Stromal cell of bone marrow (primary cell): ENCODE measurements around the gene SSTR5.

Experiments used
- DNase-seq: peaks from one replicate; pipeline ENCODE4 v3.0.0-alpha.2; 2012; ENCODE audit warnings: low read depth

SSTR5 gene

DNA sequence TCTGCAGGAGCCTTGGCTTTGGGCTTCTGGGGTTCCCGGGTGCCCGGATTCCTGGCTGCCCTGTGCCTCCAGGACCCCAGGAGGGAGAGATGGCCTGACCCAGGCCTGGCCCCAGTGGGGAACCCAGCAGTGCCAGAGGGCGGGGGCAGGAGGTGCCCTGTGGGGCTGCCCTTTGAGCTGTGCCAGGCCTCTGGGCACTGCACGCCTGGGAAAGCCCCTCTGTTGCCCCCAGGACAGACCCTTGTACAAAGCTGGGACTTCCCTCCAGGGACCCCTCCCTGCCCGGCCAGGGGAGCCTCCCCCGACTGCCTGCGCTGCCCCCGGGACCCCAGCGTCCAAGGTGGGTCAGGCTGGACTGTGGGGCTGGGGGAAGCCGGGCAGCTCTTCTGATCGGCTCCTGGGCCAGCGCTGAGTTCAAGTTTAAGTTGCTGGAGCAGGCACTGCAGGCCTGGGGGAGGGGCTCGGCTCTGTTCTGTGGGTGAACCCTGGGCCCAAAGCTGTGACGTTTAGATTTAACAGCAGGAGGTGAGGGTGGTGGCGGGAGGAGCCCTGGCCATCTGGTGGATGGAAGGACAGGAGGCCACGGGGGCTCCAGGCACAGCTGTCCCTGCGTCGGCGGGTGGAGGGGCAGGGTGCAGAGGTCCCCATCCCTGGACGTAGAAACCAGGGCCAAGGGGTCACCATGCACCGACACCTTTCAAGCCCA, 51.1 kb downstream of the SSTR5 start:
- no peak for DNase-seq

DNA sequence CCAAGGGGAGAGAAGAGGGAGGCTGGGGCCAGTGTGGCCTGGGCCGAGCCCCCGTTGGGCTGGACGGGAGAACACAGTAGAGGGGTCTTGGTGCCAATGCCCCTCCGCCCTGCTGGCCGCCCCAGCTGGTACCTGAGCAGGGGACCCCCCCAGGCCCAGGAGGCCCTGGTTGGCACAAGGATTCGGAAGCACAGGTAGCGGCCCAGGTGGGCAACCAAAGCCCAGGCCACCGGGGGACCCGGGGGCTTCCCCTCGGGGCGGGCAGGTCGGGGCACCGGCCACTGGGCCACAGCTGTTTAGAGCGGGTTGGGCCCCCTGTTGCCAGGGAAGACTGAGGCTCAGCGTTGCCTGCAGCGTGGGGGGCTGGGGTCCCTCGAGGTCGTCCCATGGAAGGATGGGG, 51.7 kb downstream of the SSTR5 start:
- no peak for DNase-seq

DNA sequence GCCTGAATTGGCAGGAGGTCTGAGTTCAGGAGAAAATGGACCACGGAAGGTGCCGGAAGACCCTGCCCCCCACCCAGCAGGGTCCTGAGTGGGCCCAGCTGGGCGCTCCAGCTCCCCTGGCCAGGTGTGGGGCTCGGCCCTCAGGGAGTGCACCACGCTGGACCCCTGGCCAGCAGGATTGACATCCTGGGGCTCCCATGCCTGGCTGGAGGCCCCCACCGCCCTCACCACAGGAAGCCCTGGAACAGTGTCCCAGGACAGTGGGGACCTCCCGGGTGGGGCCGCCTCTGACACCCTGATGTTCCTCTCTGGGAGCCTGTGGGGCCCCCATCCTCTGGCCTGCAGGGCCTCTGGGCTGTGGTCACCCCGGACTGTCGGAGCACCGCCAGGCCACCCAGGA, 52.2 kb downstream of the SSTR5 start:
- no peak for DNase-seq

DNA sequence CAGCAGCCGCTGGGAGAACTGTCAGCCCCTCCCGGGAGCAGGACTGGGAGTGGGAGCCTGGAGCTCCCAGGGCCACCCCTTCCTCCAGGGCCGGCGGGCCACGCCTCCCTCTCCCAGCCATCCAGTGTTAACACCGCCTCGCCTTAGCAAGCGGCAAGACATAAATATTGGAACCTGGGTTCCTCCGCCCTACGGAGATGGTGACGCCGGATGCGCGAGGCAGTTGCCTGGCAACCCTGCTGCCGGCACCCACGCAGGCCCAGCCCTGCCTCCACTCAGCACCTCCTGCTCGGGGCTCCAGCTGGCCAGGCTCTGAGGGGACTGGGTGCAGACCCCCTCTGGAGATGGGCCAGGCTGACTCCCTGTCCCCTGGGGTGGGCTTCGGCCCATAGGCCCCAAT, 52.9 kb downstream of the SSTR5 start:
- no peak for DNase-seq

DNA sequence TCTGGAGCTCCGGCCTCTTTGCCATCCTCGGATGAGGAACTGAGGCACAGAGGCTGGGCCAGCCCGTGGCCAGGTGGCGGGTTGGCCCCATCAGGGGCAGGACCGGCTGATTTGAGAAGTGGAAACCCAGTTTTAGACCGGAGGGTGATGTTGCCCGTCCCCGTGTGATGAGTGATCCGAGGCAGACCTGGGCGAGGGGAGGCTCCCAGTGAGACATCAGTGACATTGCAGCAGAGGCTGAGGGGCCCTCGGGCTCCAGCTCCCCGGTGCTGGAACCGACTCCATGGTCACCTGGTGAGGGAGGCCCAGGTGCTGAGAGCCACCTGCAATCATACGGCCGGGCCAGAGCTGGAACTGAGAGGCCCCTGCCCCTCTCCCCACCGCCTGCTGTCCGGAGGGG, 53.5 kb downstream of the SSTR5 start:
- DNase-seq = no peak

DNA sequence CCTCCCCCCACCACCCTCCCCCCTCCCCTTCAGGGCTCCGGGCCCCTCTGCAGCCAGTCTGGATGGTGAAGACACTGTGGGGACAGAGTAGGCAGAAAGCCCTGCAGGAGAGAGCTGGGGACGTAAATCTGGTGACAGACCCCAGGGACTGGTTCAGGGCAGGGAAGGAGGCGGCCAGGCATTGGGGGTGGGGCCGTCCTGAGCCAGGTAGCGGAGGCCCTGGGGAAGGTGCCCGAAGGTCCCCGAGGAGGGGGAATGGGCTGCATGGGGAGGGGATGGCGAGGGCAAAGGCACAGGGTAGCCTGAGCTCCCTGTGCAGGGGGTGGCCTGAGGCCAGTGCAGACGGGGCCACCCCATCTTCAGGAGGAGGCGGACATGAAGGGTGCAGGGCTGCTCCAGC, 54.0 kb downstream of the SSTR5 start:
- no peak for DNase-seq

DNA sequence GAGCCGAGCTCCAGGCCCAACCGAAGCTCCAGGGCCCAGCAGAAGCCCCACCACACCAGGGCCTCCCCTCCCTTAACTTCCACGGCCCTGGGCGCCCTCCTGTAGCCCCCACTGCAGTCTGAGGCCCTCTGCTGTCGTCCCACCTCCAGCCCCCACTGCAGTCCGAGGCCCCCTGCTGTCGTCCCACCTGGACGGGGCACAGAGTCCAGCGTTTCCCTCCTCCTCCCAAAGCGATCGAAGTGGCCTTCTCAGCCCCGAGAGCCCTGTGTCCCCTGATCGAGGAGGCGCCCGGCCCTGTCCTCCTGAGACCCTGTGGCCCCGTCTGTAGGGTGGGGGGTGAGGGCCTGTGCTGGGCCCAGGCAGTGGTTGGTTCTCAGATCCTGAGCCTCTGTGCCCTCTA, 54.6 kb downstream of the SSTR5 start:
- no peak for DNase-seq

DNA sequence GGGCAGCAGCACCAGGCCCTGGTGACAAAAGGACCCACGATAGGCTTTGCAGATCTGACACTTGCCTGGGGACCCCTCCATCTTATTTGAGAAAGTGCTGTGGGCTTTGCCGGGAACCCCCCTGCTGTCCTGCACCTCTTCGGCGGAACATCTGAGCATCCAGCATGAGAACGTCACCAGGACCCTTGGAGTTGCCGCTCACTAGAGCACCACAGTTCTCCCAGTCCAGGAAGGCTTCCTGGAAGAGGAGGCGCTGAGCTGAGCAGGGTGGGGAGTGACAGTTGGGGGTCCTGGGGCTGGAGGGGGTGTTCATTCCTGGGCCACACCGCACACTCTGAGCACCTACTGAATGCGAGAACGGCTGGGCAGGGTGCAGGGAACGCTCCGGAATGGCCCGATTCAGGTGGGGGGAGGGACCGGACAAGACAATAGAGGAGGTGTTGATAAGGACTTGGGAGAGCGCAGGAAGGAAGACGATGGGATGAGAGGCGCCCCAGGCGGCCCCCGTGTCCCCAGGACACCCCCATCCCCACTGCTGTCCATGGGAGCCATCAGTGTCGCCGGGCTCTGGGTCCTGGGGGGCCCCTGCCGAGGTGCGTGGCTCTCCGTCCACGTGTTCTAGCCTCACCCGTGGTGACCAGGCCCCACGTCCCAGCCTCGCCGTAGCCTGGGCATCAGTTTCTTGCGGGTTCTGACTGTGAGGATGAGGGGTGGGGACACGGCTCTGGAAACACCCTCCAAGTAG, 55.6 kb downstream of the SSTR5 start:
- no peak for DNase-seq

DNA sequence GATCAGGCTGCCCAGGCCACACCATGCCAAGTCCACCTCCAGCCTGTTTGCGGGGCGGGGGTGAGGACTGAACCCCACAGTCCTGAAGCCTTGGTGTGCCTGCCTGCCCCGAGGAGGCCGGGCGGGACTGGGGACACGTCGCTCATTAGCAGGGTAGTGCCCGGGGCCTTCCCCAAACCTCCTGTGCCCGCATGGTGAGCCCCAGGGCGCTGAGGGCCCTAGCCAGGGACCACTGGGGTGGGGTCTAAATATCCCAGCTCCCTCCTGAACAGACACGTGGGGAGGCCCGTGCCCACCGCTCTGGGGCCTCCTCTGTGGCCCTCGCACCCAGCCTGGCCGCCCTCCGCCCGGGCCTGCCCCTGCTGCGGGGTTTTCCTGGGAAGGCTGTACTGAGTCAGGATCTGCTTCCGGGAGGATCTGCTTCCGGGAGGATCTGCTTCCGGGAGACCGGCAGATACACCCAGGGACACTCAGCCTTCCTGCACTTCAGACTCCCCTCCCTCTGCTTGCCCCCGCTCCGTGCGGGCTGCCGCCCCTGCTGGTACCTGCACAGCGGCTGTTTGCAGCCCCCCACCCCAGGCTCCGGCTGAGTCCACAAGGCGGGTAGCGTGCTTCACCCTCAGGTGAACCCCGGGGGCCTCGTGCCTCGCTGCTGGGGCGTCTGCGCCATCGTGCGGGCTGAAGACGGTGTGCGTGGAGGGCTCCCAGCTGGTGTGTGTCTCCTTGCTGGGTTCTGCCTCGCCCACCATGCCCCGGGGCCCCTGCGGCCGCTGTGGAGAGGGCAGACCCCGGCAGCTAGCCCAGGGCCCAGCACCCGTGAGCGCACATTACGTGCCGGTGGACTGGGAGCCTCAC, 56.8 kb downstream of the SSTR5 start:
- DNase-seq = no peak

DNA sequence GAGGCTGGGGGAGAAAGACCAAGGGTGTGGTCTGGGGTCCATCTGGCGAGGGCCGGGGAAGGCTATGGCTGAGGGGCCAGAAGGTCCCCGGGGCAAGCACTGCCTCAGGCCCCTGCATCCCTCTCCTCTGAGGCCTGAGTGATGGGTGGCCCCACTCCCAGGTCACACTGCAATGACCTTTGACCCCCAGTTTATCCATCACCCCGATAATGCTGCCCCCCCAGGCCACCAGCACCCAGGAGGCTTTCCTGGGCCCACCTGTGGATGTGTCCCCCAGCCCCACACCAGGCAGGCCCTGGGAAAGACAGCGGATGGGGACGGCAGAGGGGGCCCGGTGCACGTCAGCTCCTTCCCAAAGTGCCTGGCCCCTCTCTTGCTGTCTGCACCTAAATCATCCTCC, 57.8 kb downstream of the SSTR5 start:
- DNase-seq = no peak
